ENCODE measurements around the gene KDM2B. TPM values are rescaled to one million over a fixed set of nuclear protein-coding genes. Genes with fewer than 3 reads are reported as not detected.

Gene KDM2B
- total and polyA plus RNA-seq, 10 of the 15 experiments (the other 5 are each of a cell fraction or from before 2014, with no cell fraction given), result 13.6 to 124 (median 40.4) TPM

GRCh38 chr12:121391619-121392324 lies 189.1 kb downstream of the KDM2B start:
- Histone ChIP-seq H4K20me1 (ENCODE audit: control insufficient read depth, insufficient read depth) (no peaks in the 10 kb centered on the region), H3K9me3 (replicated peaks; ENCODE audit: control insufficient read depth, insufficient read depth, low read length) (no peaks in the 10 kb centered on the region; the same call in 2 of the 3 replicates), H3K79me2 (ENCODE audit: control insufficient read depth, insufficient read depth, low read length) (no peaks in the 10 kb centered on the region), H3K4me3 (peak overlapping the region; percentile 32; the same call in 1 of the 2 replicates), H3K27ac (ENCODE audit: control insufficient read depth, insufficient read depth) (peak overlapping the region; percentile 72), H3K4me2 (ENCODE audit: control insufficient read depth, insufficient read depth) (peak overlapping the region; percentile 95), H3K36me3 (ENCODE audit: control insufficient read depth in 2 of 2, insufficient read depth in 2 of 2, low read length in 1 of 2) (no peaks in the 10 kb centered on the region), H3K9ac (ENCODE audit: control insufficient read depth, insufficient read depth, low read length) (peak overlapping the region; percentile 58), H3K27me3 (replicated peaks in 1 of 2; ENCODE audit: control insufficient read depth in 2 of 2, insufficient read depth in 2 of 2, low read length in 1 of 2) (no peaks in the 10 kb centered on the region), H2AFZ (ENCODE audit: control insufficient read depth, low read depth, low read length) (peak overlapping the region; percentile 94), H3K4me1 (ENCODE audit: control insufficient read depth, insufficient read depth, low read length) (peaks cover 7% of the 10 kb centered on the region)
- SMC1A ChIA-PET (ENCODE audit: uncharacterized antibody, unreplicated experiment), result interaction anchor here (0.7 to 2.4 kb wide), 8 partner anchors 10 to 332 kb away, joined by 3 to 17 read pairs (median 4); no protein-coding TSS in a partner anchor
- in situ Hi-C loops (cut with MboI), result no loop called here
- peak; percentile 53 for DNase-seq (ENCODE audit: low read depth, low spot score)
- intact Hi-C loops (cut with micrococcal nuclease; ENCODE audit: unreplicated experiment), result no loop called here
- WGBS (ENCODE audit: insufficient coverage, insufficient replicate concordance, low lambda C conversion rate, missing lambda C conversion rate), result 24% methylated on average over 10 of the region's 10 CpGs
- no TSS peak for BruUV-seq (replicated peaks)
- CTCF ChIA-PET, result interaction anchor here (1.0 to 1.7 kb wide), 8 partner anchors 9 to 419 kb away, joined by 3 to 6 read pairs (median 4); partner anchors contain the start of gene RNF34
- ATAC-seq, result peak; percentile 91
- FAIRE-seq, result peak; percentile 88
- POLR2A ChIA-PET, result interaction anchor here (0.6 to 1.7 kb wide), 3 partner anchors 9 to 225 kb away, joined by 3 to 19 read pairs (median 3); partner anchors contain the start of genes ANAPC5 and RNF34
- RAD21 ChIA-PET (ENCODE audit: unreplicated experiment), result interaction anchor here (1.0 to 1.8 kb wide), 4 partner anchors 10 to 41 kb away, joined by 3 to 7 read pairs (median 4); partner anchors contain the start of gene ANAPC5
- no peak for TF ChIP-seq DPF2 (IDR thresholded peaks at IDR 0.05)
- no peak for TF ChIP-seq FOXM1 (IDR thresholded peaks at IDR 0.05; ENCODE audit: low read depth, low read length)
- no peak for TF ChIP-seq RELA (IDR thresholded peaks at IDR 0.05; ENCODE audit: borderline replicate concordance, partially characterized antibody)
- TF ChIP-seq CREM (IDR thresholded peaks at IDR 0.05; ENCODE audit: low read depth), result no peak; the same call in 1 of the 2 replicates
- peak; percentile 47; the same call in 1 of the 2 replicates for TF ChIP-seq ZNF217 (IDR thresholded peaks at IDR 0.05)
- no peak for TF ChIP-seq BACH1 (IDR thresholded peaks at IDR 0.05; ENCODE audit: borderline replicate concordance)
- TF ChIP-seq SUPT20H (IDR thresholded peaks at IDR 0.05; ENCODE audit: borderline replicate concordance, control insufficient read depth, low read depth, low read length), result no peak
- no peak for TF ChIP-seq SMARCA5 (IDR thresholded peaks at IDR 0.05)
- no peak for TF ChIP-seq NFYB (IDR thresholded peaks at IDR 0.05; ENCODE audit: insufficient read depth, low read depth, low read length)
- TF ChIP-seq NFIC (IDR thresholded peaks at IDR 0.05; ENCODE audit: low read depth, low read length), result 0 out of 2 replicates have a peak, but pooled peaks have one; percentile 40
- no peak for TF ChIP-seq PBX3 (IDR thresholded peaks at IDR 0.05; ENCODE audit: insufficient replicate concordance, low read depth, low read length)
- no peak for TF ChIP-seq MTA2 (IDR thresholded peaks at IDR 0.05; ENCODE audit: low read depth)
- TF ChIP-seq CREB1 (IDR thresholded peaks at IDR 0.05; ENCODE audit: low read depth), result peak; percentile 81
- peak; percentile 59 for TF ChIP-seq JUNB (IDR thresholded peaks at IDR 0.05)
- no peak for TF ChIP-seq RAD51 (IDR thresholded peaks at IDR 0.05)
- no peak for TF ChIP-seq ZBTB33 (IDR thresholded peaks at IDR 0.05)
- no peak for TF ChIP-seq GATAD2B (conservative IDR thresholded peaks at IDR 0.05; ENCODE audit: low read depth)
- TF ChIP-seq YY1 (IDR thresholded peaks at IDR 0.05; ENCODE audit: low read depth, low read length), result peak; percentile 31; the same call in 1 of the 2 replicates
- TF ChIP-seq ATF2 (IDR thresholded peaks at IDR 0.05; ENCODE audit: low read length), result no peak
- no peak for TF ChIP-seq RAD21 (IDR thresholded peaks at IDR 0.05; ENCODE audit: insufficient read depth, low read depth, low read length)

All from GM12878 (cell line).